Natural killer cell (primary cell): Measurements from ENCODE around the gene VWA1. TPM values are rescaled to one million over a fixed set of nuclear protein-coding genes. Genes with fewer than 3 reads are reported as not detected.

Experiments used
- ATAC-seq, 3 donors: fragments of 150-1000 bp in 2 of 3; fragments of 200-7000 bp in 1 of 3; cut with Tn5 transposase; 1 replicate in 1 of 3; 2 replicates in 2 of 3; pipeline ENCODE4 v1.10.0; 2021; ENCODE audit warnings: mild to moderate bottlenecking in 2 of 3, moderate library complexity in 2 of 3
- DNase-seq, 2 donors: peaks; one replicate each; pipeline versions ENCODE4 v3.0.0 to v3.0.0-alpha.2; 2013 to 2021; ENCODE audit warnings: mixed read lengths in 1 of 2
- H3K27ac ChIP-seq: one replicate; pipeline ENCODE4 v1.5.1; 2013; ENCODE audit warnings: mild to moderate bottlenecking, low read length
- H3K27me3 ChIP-seq: one replicate; pipeline ENCODE4 v1.6.1; 2013; ENCODE audit warnings: low read length; ENCODE audit not compliant: control insufficient read depth, insufficient read depth
- H3K36me3 ChIP-seq: one replicate; pipeline ENCODE4 v1.6.1; 2013; ENCODE audit warnings: low read length; ENCODE audit not compliant: control insufficient read depth, insufficient read depth
- H3K4me1 ChIP-seq: one replicate; pipeline ENCODE4 v1.6.1; 2013; ENCODE audit warnings: low read length; ENCODE audit not compliant: control insufficient read depth, insufficient read depth
- H3K4me3 ChIP-seq: one replicate; pipeline ENCODE4 v1.5.1; 2013; ENCODE audit warnings: low read length
- H3K9me3 ChIP-seq: one replicate; pipeline ENCODE4 v1.6.1; 2013; ENCODE audit warnings: low read length; ENCODE audit not compliant: control insufficient read depth, insufficient read depth
- H3K27ac Mint-ChIP-seq, 2 donors: one replicate each; pipeline ENCODE4 v1.8.0; 2022; ENCODE audit warnings: mild to moderate bottlenecking in 2 of 2, mixed read lengths in 2 of 2, moderate library complexity in 1 of 2
- H3K27me3 Mint-ChIP-seq, 2 donors: one replicate each; pipeline ENCODE4 v1.8.0; 2022; ENCODE audit warnings: low read depth in 2 of 2, mixed read lengths in 2 of 2
- H3K36me3 Mint-ChIP-seq: one replicate; pipeline ENCODE4 v1.8.0; 2022; ENCODE audit warnings: mixed read lengths
- H3K4me1 Mint-ChIP-seq, 2 donors: one replicate each; pipeline ENCODE4 v1.8.0; 2022; ENCODE audit warnings: mixed read lengths in 2 of 2
- H3K4me3 Mint-ChIP-seq: one replicate; pipeline ENCODE4 v1.8.0; 2022; ENCODE audit warnings: mild to moderate bottlenecking, moderate library complexity, mixed read lengths
- H3K9me3 Mint-ChIP-seq, 2 donors: one replicate each; pipeline ENCODE4 v1.8.0; 2022; ENCODE audit warnings: mixed read lengths in 2 of 2
- CTCF ChIP-seq: fragments of 200-600 bp; IDR thresholded peaks from one replicate; pipeline ENCODE4 v1.8.0; 2022; ENCODE audit warnings: antibody characterized with exemption
- WGBS: methylation state at CpG from one replicate; pipeline ENCODE4 v1.1.7; 2013; ENCODE audit warnings: missing lambda C conversion rate; ENCODE audit not compliant: insufficient coverage; 5-methylcytosine and 5-hydroxymethylcytosine counted together
- intact Hi-C: fragments of 100-400 bp; cut with micrococcal nuclease; formaldehyde crosslinking; loops from one replicate; pipeline ENCODE4 v1.14.2; 2022
- total RNA-seq, 4 donors: library from RNA; stranded (reverse); fragments of 120-200 nt in 1 of 4; gene quantifications; one replicate each; pipeline versions ENCODE4 v1.2.3 to v1.2.4, GENCODE V29; 2013 to 2022

The VWA1 gene
- total RNA-seq, 3 donors from 2014 or later (not counting 1 experiment from before 2014, with no cell fraction given) = not detected

- Histone ChIP-seq H3K27me3 (no peaks in the 10 kb centered on the region), H3K4me1 (peaks cover 13% of the 10 kb centered on the region), H3K9me3 (no peaks in the 10 kb centered on the region), H3K36me3 (peaks cover 74% of the 10 kb centered on the region), H3K27ac (no peak overlapping the region), H3K4me3 (no peak overlapping the region)
- no peak for DNase-seq
- WGBS = 96% methylated on average over 11 of the region's 11 CpGs
- intact Hi-C loops = no loop called here
- no peak for ATAC-seq
- H3K9me3 Mint-ChIP-seq = no peaks in the 10 kb centered on the region
- H3K27ac Mint-ChIP-seq = peak overlapping the region in 1 of 2 donors; percentile 26
- peaks cover 15% of the 10 kb centered on the region for H3K36me3 Mint-ChIP-seq
- peaks cover 15 to 21% of the 10 kb centered on the region in 2 donors for H3K4me1 Mint-ChIP-seq
- no peaks in the 10 kb centered on the region for H3K27me3 Mint-ChIP-seq
- no peak overlapping the region for H3K4me3 Mint-ChIP-seq
- no peak for TF ChIP-seq CTCF
Measured at GRCh38 chr1:1393428-1393827, 42.1 kb upstream of the VWA1 start.

DNA sequence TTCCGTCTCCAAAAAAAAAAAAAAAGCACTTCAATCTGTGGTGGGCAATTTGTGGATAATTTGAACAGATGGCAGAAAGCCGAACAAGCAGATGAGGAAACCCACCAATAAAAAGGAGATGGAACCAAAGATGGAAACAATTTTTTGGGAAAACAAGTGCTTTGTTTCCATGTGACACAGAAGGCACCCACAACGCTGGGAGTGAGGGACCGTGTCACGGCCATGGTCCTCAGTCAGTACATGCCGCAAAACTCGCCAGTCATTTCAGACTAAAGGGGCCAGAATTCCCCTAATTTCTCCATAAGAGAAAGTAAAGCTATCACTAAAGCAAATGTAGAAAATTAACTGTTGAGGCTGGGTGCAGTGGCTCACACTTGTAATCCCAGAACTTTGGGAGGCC is 41.4 kb upstream of the VWA1 start:
- H3K9me3 ChIP-seq = no peaks in the 10 kb centered on the region
- no peak for DNase-seq
- H3K4me1 ChIP-seq = peaks cover 16% of the 10 kb centered on the region
- H3K27ac ChIP-seq = no peak overlapping the region
- ATAC-seq = no peak
- Mint-ChIP-seq H3K4me3 (no peak overlapping the region), H3K27me3 (no peaks in the 10 kb centered on the region), H3K4me1 (peaks cover 16 to 21% of the 10 kb centered on the region in 2 donors), H3K9me3 (no peaks in the 10 kb centered on the region), H3K27ac (no peak overlapping the region), H3K36me3 (peaks cover 15% of the 10 kb centered on the region)
- 84% methylated on average over 7 of the region's 7 CpGs for WGBS
- no peak overlapping the region for H3K4me3 ChIP-seq
- H3K27me3 ChIP-seq = no peaks in the 10 kb centered on the region
- H3K36me3 ChIP-seq = peaks cover 69% of the 10 kb centered on the region
- TF ChIP-seq CTCF = no peak
- intact Hi-C loops = no loop called here

DNA sequence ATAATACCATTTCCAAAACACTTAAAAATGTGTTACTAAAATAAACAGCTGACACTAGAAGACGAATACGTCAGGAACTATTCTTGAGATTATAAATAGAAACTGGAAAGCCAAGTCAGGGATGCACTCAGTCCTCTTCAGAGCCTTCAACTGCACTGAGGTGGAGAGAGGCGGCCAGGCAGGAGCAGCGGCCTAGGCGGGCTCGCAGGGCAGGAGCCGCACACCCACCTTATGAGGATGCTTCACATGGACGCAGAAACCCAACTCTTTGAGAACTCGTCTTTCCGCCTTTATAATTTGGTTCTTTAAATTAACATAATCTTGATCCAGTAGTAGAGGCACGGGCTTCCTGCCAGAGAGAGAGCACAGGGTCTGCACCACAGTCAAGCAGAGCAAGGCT is 40.3 kb upstream of the VWA1 start:
- H3K36me3 Mint-ChIP-seq = peaks cover 15% of the 10 kb centered on the region
- no peak overlapping the region for H3K27ac Mint-ChIP-seq

More for the DNA sequence above, 40.3 kb upstream of the VWA1 start:
- ATAC-seq (no peak), DNase-seq (no peak)
- Mint-ChIP-seq H3K27me3 (no peaks in the 10 kb centered on the region), H3K4me1 (peaks cover 26 to 31% of the 10 kb centered on the region in 2 donors), H3K9me3 (no peaks in the 10 kb centered on the region), H3K4me3 (peak overlapping the region; percentile 4)
- Histone ChIP-seq H3K27ac (no peak overlapping the region), H3K9me3 (no peaks in the 10 kb centered on the region), H3K27me3 (no peaks in the 10 kb centered on the region), H3K4me1 (peaks cover 22% of the 10 kb centered on the region), H3K36me3 (peaks cover 60% of the 10 kb centered on the region), H3K4me3 (no peak overlapping the region)
- no peak for TF ChIP-seq CTCF
- WGBS = 97% methylated on average over 11 of the region's 11 CpGs
- intact Hi-C loops = no loop called here
